ENCODE results near the gene ZNF765.
"Not testable (repeated sequence)": the region's sequence is repeated elsewhere in the genome, so short reads cannot be mapped to it uniquely, and the experiment has no call there.

The ZNF765 gene

DNA sequence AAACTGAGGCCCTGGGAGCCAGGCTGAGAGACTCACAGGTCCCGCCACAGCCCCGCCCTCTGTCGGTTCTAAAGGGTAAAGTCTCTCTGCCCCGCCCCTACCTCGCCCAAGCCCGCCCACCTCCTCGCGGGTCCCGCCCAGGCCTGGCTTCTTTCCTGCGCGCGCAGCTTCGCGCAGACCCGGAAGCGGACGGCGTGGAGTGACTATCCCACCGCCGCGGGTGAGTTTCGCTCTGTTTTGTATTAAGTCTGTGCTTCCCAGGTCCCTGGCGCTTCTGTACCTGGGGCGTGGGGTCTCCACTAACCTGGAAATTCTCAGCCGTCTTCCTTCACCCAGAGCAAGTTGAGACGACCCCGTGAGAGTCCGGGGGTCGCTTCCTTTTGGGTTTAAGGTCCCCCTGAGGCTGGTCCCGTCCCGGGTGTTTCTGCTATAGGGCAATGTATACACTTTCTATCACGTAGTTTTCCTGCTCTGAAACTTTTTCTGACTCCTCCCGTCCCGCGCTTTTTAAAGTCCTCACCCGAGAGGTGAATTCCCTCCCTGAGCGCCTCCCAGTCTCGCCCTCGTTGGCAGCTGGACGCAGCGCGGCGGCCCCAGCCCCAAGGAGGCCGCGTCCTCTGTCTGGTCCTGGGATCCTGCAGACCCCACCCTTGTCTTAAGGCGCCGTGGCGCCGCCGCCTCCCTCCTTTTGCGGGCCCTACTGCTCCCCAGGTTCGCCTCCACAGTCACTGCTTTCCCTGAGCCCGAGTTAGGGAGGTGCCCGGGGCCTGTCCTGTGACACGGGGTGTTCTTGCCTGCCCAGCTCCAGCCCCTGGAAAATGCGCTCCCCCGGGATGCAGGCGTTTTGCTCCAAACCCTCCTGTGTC is at the start of gene ZNF765:
ZNF765 (plus strand) TSS at position 176 of the 866 bp plus-strand sequence. CDS start 2,867 bp downstream, outside the sequence.
- in situ Hi-C loops (cut with MboI; ENCODE audit: low sequenced_read_pairs), result no loop called here

- in situ Hi-C loops (cut with MboI; ENCODE audit: low sequenced_read_pairs), result no loop called here
Observed at GRCh38 chr19:53355739-53356138, 39.2 kb upstream of the ZNF765 start.

DNA sequence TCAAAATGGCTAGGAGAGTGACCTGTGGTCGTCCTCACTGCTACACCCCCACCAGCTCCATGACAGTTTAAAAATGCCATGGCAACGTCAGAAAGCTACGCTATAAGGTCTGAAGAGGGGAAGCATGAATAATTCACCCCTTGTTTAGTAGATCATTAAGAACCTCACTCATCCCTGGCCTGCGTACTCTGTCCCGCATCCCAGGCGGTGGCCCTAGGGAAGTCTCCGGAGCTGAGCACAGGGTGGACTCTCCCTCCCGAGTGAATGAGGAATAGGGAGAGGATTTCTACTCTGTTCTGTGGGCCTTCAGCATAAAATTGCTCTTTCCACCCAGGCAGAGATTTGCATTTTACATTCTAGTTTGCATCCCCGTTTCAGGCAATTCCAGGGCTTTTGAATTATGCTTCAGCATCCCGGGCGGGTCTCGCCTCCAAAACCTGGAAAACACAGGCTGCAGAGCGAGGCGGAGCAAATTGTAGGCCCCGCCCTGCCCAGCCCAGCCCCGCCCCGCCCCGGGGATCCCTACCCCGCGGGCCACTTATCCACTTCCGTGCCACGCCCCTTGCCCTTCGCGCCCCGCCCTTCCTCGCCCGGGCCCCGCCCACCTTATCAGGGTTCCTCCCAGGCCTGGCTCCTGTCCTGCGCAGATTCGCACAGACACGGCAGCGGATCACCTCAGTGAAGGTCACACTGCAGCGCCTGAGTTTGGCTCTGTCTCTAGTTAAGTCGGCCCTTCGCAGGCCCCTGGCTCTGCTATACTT is 36.9 kb upstream of the ZNF765 start:
- in situ Hi-C loops (cut with MboI; ENCODE audit: low sequenced_read_pairs), result no loop called here

- in situ Hi-C loops (cut with MboI; ENCODE audit: low sequenced_read_pairs), result not testable (repeated sequence)
Observed at GRCh38 chr19:53360056-53360455, 34.9 kb upstream of the ZNF765 start.

DNA sequence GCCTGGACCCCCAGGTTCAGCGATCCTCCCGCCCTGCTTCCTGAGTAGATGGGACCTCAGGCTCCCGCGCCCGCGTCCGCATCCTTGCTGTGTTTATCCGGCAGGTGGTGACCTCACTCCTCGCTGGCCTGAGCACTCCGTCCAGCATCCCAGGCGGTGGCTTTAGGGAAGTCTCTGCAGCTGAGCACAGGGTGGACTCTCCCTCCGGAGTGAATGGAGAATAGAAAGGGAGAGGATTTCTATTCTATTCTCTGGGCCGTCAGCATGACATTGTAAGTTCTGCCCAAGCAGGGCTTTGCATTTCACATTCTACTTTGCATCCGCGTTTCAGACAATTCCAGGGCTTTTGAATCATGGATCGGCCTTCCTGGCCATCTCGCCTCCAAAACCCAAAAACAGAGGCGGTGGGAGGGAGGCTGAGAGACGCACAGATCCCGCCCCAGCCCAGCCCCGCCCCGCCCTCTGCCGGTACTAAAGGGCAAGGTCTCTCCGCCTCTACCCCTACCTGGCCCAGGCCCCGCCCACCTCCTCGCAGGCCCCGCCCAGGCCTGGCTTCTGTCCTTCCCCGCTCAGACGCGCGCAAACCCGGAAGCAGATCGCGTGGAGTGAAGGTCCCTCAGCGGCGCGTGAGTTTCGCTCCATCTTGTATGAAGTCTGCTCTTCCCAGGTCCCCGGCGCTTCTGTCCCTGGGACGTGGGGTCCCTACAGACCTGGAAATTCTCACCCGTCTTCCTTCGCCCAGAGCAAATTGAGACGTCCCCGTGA is 29.6 kb upstream of the ZNF765 start, which contains the start of gene ZNF525:
ZNF525 (plus strand) TSS at position 572 of the 765 bp plus-strand sequence. CDS start 6,577 bp downstream, outside the sequence.
- in situ Hi-C loops (cut with MboI; ENCODE audit: low sequenced_read_pairs), result no loop called here

- in situ Hi-C loops (cut with MboI; ENCODE audit: low sequenced_read_pairs), result no loop called here
Observed at GRCh38 chr19:53365899-53366493, 29.0 kb upstream of the ZNF765 start.

GRCh38 chr19:53372196-53372595 is 22.8 kb upstream of the ZNF765 start:
- in situ Hi-C loops (cut with MboI; ENCODE audit: low sequenced_read_pairs), result no loop called here

DNA sequence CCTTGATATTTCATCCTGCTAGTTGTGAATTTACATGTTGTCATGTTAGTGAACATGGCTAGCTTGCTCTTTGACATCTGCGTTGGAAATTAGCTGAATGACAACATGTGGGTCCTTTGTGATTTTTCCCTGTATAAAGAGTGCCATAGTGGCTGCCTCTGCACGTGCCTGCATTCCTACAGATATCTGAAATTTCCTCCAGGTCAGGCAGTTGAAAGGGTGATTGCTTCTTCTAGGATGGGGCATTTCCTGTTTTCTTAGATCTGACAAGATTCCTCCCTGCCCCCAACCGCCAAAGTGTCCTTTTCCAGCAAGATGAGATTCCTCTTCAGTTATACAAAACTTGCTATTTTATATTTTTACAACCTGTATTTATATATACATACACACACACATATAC is 20.7 kb upstream of the ZNF765 start:
- in situ Hi-C loops (cut with MboI; ENCODE audit: low sequenced_read_pairs), result no loop called here

DNA sequence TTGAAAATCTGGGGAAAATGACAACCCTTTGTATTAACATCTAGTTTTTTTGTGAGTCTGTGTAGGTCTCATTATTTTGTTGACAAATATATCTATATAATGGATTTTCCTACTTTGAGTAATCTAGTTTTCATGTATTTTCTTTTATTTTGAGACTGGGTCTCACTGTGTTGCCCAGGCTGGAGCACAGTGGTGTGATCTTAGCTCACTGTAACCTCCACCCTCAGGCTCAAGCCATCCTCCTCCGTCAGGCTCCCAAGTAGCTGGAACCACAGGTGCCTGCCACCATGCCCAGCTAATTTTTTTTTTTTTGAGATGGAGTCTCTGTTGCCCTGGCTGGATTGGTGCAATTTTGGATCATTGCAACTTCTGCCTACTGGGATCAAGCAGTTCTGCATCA is 20.2 kb upstream of the ZNF765 start:
- in situ Hi-C loops (cut with MboI; ENCODE audit: low sequenced_read_pairs), result no loop called here

DNA sequence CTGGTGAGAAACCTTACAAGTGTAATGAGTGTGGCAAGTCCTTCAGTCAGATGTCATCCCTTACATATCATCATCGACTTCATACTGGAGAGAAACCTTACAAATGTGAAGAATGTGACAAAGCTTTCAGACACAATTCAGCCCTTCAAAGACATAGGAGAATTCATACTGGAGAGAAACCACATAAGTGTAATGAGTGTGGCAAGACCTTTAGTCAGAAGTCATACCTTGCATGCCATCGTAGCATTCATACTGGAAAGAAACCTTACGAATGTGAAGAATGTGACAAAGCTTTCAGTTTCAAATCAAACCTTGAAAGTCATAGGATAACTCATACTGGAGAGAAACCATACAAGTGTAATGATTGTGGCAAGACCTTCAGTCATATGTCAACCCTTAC is 13.6 kb upstream of the ZNF765 start:
- in situ Hi-C loops (cut with MboI; ENCODE audit: low sequenced_read_pairs), result no loop called here

DNA sequence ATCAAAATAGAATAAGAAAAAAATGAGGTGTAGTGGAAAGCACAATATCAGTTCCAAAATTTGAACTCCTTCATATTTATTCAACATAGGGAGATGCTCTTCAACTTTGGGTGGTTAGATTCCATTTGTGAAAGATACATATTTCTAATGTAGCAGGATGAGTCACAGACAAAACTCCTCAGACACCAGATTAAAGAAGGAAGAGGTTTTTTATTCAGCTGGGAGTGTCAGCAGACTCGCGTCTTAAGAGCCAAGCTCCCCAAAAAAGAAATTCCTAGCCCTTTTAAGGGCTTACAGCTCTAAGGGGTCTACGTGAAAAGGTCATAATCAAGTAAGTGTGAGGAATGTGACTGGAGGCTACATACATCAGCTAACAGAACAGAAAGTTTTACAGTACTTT is 6.8 kb upstream of the ZNF765 start:
- in situ Hi-C loops (cut with MboI; ENCODE audit: low sequenced_read_pairs), result no loop called here

GRCh38 chr19:53388904-53389303 is 6.0 kb upstream of the ZNF765 start:
- in situ Hi-C loops (cut with MboI; ENCODE audit: low sequenced_read_pairs), result no loop called here

DNA sequence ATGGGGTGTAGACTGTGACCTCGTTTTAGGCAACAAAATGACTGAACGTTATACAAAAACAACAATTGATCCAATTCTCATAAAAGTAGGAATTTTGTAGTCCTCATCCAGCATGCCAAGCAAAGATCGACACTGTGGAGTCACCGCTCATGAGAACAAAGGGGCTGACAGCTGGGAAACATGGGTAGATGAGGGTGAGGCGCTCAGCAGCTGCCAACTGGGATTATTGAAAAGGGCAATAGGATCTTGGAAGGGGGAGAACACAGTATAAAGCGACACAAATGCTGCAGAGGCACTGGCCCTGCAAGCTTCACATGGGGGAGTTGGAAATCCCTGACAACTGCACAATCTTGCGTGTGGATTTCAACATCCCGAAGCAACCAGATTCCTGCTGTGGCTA is 5.4 kb upstream of the ZNF765 start:
- in situ Hi-C loops (cut with MboI; ENCODE audit: low sequenced_read_pairs), result no loop called here

DNA sequence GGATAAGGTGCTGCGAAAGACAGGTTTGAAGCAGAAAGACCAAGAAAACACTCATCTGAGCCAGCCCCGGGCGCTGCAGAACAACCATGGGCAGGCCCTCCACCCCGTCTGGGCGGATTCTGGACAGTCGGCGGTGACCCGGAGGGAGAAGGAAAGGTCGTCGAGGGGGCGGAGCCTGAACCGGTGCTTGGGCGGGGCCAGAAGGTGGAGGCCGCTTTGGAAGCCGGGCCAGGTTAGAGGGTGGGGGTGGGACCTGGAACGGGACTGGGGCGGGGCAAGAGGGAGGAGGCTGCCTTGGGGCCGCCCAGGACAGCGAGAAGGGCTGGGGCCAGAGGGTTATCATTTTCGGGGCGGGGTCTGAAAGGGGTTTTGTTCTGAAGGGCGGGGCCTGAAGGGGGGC is 5.0 kb upstream of the ZNF765 start:
- in situ Hi-C loops (cut with MboI; ENCODE audit: low sequenced_read_pairs), result no loop called here

GRCh38 chr19:53394522-53394973 is 401 bp upstream of the ZNF765 start:
- in situ Hi-C loops (cut with MboI; ENCODE audit: low sequenced_read_pairs), result no loop called here

GRCh38 chr19:53395840-53396524 is 1.0 kb downstream of the ZNF765 start:
- in situ Hi-C loops (cut with MboI; ENCODE audit: low sequenced_read_pairs), result not testable (repeated sequence)

DNA sequence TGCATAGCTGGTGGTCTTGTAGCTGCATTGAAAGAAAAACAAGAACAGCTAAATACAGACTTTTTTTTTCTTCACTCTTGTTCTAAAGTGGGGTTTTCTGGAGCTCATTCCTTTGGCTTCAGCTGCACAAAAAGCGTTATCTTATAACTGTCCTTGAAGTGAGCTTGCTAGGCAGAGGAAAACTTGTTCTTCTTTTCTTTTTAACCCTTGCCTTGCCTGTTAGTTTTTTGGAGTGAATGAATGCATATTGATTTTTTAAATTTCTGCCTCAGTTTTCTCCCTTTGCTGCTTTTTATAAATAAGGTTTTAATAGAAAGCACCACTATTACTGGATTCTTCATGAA is 1.5 kb downstream of the ZNF765 start:
- in situ Hi-C loops (cut with MboI; ENCODE audit: low sequenced_read_pairs), result no loop called here

DNA sequence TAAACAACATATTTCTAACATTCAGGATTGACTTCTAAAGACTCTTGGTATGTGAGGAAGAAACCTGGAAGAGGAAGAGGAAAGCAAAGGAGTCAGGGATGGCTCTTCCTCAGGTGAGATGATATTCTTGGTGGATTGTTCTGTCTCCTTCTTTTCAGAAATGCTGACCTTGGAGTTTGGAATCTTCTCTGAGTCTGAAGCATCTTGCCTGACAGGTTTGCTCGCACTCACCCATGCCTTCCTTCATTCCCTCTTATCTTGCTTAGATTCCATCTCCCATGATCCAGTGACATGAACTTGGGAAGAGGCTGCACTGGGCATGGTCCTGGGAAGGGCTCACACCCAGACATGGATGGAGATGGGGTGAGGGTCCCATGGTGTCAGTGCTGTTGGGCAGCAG is 3.0 kb downstream of the ZNF765 start:
- in situ Hi-C loops (cut with MboI; ENCODE audit: low sequenced_read_pairs), result not testable (repeated sequence)

- in situ Hi-C loops (cut with MboI; ENCODE audit: low sequenced_read_pairs), result no loop called here
Observed at GRCh38 chr19:53409505-53410204, 14.7 kb downstream of the ZNF765 start.

All from HL-60/S4 treated with phorbol 12-myristate 13-acetate at 8.2 ng/mL for 4 days and 3 days (cell line).